ENCODE measurements around the gene CCER1.

Gene CCER1

DNA sequence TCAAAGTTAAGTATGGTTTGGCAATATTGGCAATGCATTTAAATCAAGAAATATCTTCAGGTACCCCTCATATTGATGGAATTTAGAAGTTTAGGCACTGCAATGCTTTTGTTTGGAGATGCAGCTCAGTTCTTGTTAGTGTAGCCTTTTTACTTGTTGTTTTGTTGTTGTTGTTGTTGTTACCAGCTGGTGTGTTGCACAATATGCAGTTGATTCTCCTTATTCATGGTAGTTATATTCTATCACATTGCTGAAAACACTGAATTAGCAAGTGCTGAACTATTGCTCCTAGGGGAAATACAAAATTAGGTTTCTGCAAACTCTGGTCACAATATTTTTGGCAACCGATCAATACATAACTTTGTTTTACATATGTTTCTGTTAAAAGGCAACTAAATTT, 34.8 kb downstream of the CCER1 start:
- no peak for DNase-seq (ENCODE audit: low read depth)

GRCh38 chr12:90917431-90917830, 37.5 kb downstream of the CCER1 start:
- no peak for DNase-seq (ENCODE audit: low read depth)

- DNase-seq (ENCODE audit: low read depth), result no peak
Measured at GRCh38 chr12:90916516-90916915, 38.5 kb downstream of the CCER1 start.

- no peak for DNase-seq (ENCODE audit: low read depth)
Measured at GRCh38 chr12:90915353-90915752, 39.6 kb downstream of the CCER1 start.

DNA sequence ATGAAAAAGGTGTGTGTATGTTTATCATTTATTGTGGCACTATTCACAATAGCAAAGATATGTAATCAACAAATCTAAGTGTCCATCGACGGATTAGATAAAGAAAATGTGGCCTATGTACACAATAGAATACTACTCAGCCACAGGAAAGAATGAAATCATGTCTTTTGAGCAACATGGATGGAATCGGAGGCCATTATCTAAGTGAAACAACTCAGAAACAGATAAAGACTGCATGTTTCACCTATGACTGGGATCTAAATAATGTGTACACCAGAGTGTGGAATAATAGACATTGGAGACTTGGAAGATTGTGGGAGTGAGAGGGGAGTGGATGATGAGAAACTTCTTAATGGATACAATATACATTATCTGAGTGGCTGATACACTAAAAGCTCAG, 44.0 kb downstream of the CCER1 start:
- no peak for DNase-seq (ENCODE audit: low read depth)

GRCh38 chr12:90909069-90909770, 45.8 kb downstream of the CCER1 start:
- no peak for DNase-seq (ENCODE audit: low read depth)

DNA sequence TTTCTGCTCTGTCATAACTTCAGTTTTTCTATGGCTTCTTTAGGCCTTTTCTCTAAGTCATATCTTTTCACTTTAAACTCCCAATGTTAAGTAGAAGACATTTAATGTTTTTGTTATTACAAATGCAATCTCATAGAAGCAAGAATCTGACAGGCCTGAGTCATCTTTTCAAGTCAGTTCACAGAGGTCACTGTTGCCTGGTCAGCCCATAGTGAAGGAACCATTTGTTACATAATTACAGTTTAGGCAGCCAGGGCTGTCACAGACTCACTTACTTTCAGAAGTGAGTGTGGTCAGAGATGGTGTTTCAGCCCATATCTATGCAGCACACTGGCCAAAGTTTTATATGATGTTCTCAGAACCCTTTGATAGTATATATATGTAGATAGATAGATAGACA, 46.5 kb downstream of the CCER1 start:
- DNase-seq (ENCODE audit: low read depth), result no peak

DNA sequence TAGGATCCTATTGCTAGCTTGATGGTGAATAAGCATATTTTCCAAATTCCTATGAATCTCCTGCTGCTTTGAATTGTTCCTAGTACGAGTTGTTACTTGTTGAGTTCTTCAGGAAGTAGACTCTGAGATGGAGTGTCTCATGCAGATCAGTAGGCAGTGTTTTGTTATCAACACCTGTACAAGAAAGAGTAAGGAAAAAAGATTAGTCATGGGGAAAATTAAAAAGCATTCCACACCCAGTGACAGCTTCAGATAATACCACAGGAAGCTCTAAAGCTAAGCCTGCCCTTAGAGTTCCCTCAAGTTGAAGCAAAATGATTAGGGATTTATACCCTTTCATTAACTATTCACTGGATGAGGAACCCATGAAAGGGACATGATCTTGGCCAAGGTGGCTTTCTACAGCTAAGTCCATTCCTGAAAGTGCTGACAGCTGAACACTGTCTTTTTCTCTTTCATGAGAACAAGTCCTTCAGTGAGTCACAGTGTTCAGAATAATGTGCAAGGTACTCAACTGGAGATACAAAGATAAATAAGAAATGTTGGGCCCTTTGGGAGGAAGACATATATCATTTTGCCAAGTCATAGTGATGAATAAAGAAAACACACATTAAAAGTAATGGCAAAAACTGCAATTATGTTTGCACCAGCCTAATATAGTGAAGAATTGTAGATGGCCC, 49.1 kb downstream of the CCER1 start:
- DNase-seq (ENCODE audit: low read depth), result no peak

GRCh38 chr12:90902596-90902995, 52.4 kb downstream of the CCER1 start:
- no peak for DNase-seq (ENCODE audit: low read depth)

All from T follicular helper cell (primary cell).